H9 (cell line): ENCODE results near the gene DIP2C. TPM values are rescaled to one million over a fixed set of nuclear protein-coding genes. Genes with fewer than 3 reads are reported as not detected.

Source experiments
- DNase-seq: peaks from one replicate; pipeline ENCODE4 v3.0.0-alpha.2; 2017
- H2AFZ ChIP-seq: one replicate; pipeline ENCODE4 v1.6.1; 2013; ENCODE audit warnings: mild to moderate bottlenecking, low read length, control low read depth, moderate library complexity
- H2AK5ac ChIP-seq: 2 replicates; pipeline ENCODE4 v1.6.1; 2013; ENCODE audit warnings: low read length, control low read depth, mixed read lengths; ENCODE audit not compliant: insufficient read length
- H2BK120ac ChIP-seq: one replicate; pipeline ENCODE4 v1.6.1; 2013; ENCODE audit warnings: low read depth, mild to moderate bottlenecking, low read length, control low read depth, inconsistent platforms; ENCODE audit not compliant: poor library complexity, severe bottlenecking
- H2BK12ac ChIP-seq: 2 replicates; pipeline ENCODE4 v1.6.1; 2013; ENCODE audit warnings: low read length, control low read depth, mixed read lengths, low read depth; ENCODE audit not compliant: insufficient read length
- H2BK15ac ChIP-seq: 2 replicates; pipeline ENCODE4 v1.6.1; 2013; ENCODE audit warnings: low read depth, low read length, control low read depth
- H2BK20ac ChIP-seq: one replicate; pipeline ENCODE4 v1.6.1; 2013; ENCODE audit warnings: low read depth, mild to moderate bottlenecking, low read length, control low read depth, inconsistent platforms; ENCODE audit not compliant: poor library complexity, severe bottlenecking
- H2BK5ac ChIP-seq: 2 replicates; pipeline ENCODE4 v1.6.1; 2013; ENCODE audit warnings: low read length, control low read depth, mixed read lengths; ENCODE audit not compliant: insufficient read length
- H3K14ac ChIP-seq: 2 replicates; pipeline ENCODE4 v1.6.1; 2013; ENCODE audit warnings: low read length, control low read depth; ENCODE audit not compliant: insufficient read depth
- H3K18ac ChIP-seq: 2 replicates; pipeline ENCODE4 v1.6.1; 2013; ENCODE audit warnings: low read depth, mild to moderate bottlenecking, mixed read lengths, low read length, control low read depth; ENCODE audit not compliant: insufficient read length
- H3K23ac ChIP-seq: 2 replicates; pipeline ENCODE4 v1.6.1; 2013; ENCODE audit warnings: low read length, control low read depth, mixed read lengths, low read depth; ENCODE audit not compliant: insufficient read length
- H3K23me2 ChIP-seq: 2 replicates; pipeline ENCODE4 v1.6.1; 2013; ENCODE audit warnings: low read depth, mild to moderate bottlenecking, mixed read lengths, low read length, control low read depth; ENCODE audit not compliant: insufficient read length, poor library complexity, severe bottlenecking
- H3K27ac ChIP-seq: 2 replicates; pipeline ENCODE4 v1.5.1; 2013; ENCODE audit warnings: low read length, control low read depth, mixed read lengths, low read depth; ENCODE audit not compliant: insufficient read length
- H3K27me3 ChIP-seq: 2 replicates; pipeline ENCODE4 v1.6.1; 2013; ENCODE audit warnings: low read length, control low read depth, inconsistent platforms; ENCODE audit not compliant: insufficient read depth
- H3K4ac ChIP-seq: 2 replicates; pipeline ENCODE4 v1.6.1; 2013; ENCODE audit warnings: low read depth, mild to moderate bottlenecking, control low read depth, inconsistent platforms, low read length, moderate library complexity
- H3K4me1 ChIP-seq: 2 replicates; pipeline ENCODE4 v1.6.1; 2013; ENCODE audit warnings: low read length, control low read depth, inconsistent platforms; ENCODE audit not compliant: insufficient read depth
- H3K4me2 ChIP-seq: 2 replicates; pipeline ENCODE4 v1.6.1; 2013; ENCODE audit warnings: low read length, control low read depth, mixed read lengths; ENCODE audit not compliant: insufficient read length, insufficient read depth
- H3K56ac ChIP-seq: 2 replicates; pipeline ENCODE4 v1.6.1; 2013; ENCODE audit warnings: low read depth, mild to moderate bottlenecking, mixed read lengths, low read length, control low read depth; ENCODE audit not compliant: insufficient read length
- H3K79me1 ChIP-seq: 2 replicates; pipeline ENCODE4 v1.6.1; 2013; ENCODE audit warnings: low read depth, mild to moderate bottlenecking, moderate library complexity, low read length, control low read depth, inconsistent platforms; ENCODE audit not compliant: insufficient read depth, poor library complexity, severe bottlenecking
- H3K79me2 ChIP-seq: 2 replicates; pipeline ENCODE4 v1.6.1; 2013; ENCODE audit warnings: low read length, control low read depth, inconsistent platforms; ENCODE audit not compliant: insufficient read depth
- H3K9ac ChIP-seq: 2 replicates; pipeline ENCODE4 v1.6.1; 2013; ENCODE audit warnings: low read length, control low read depth, mixed read lengths; ENCODE audit not compliant: insufficient read length; ENCODE audit errors: extremely low read depth
- H3K9me3 ChIP-seq: one replicate; pipeline ENCODE4 v1.6.1; 2013; ENCODE audit warnings: low read depth, low read length, inconsistent platforms; ENCODE audit not compliant: control insufficient read depth
- H3T11ph ChIP-seq: one replicate; pipeline ENCODE4 v1.6.1; 2013; ENCODE audit warnings: mild to moderate bottlenecking, low read length, control low read depth, inconsistent platforms
- H4K20me1 ChIP-seq: one replicate; pipeline ENCODE4 v1.6.1; 2013; ENCODE audit not compliant: control insufficient read depth, insufficient read length, insufficient read depth
- H4K5ac ChIP-seq: 2 replicates; pipeline ENCODE4 v1.6.1; 2013; ENCODE audit warnings: low read depth, mild to moderate bottlenecking, mixed read lengths, low read length, control low read depth; ENCODE audit not compliant: insufficient read length
- H4K8ac ChIP-seq: replicated peaks from 2 replicates; pipeline ENCODE4 v1.6.1; 2013; ENCODE audit warnings: low read length, control low read depth, mixed read lengths, low read depth; ENCODE audit not compliant: insufficient read length
- H4K91ac ChIP-seq: 2 replicates; pipeline ENCODE4 v1.6.1; 2013; ENCODE audit warnings: low read depth, mild to moderate bottlenecking, moderate library complexity, mixed read lengths, low read length, control low read depth; ENCODE audit not compliant: insufficient read length
- H3K27ac Mint-ChIP-seq, 3 experiments: 2 replicates in 2 of 3; 3 replicates in 1 of 3; pipeline ENCODE4 v1.8.0; 2020 to 2021; ENCODE audit warnings: mixed read lengths in 3 of 3, mild to moderate bottlenecking in 1 of 3, moderate library complexity in 1 of 3
- H3K27me3 Mint-ChIP-seq: 2 replicates; pipeline ENCODE4 v1.8.0; 2021; ENCODE audit warnings: low read depth, mild to moderate bottlenecking, moderate library complexity, mixed read lengths
- H3K36me3 Mint-ChIP-seq, 3 experiments: 2 replicates in 2 of 3; 3 replicates in 1 of 3; pipeline ENCODE4 v1.8.0; 2020 to 2021; ENCODE audit warnings: low read depth in 3 of 3, mixed read lengths in 3 of 3; ENCODE audit not compliant: insufficient read depth in 1 of 3
- H3K4me1 Mint-ChIP-seq, 2 experiments: 2 replicates each; pipeline ENCODE4 v1.8.0; 2020; ENCODE audit warnings: mixed read lengths in 2 of 2
- H3K4me3 Mint-ChIP-seq, 2 experiments: 2 replicates in 1 of 2; 3 replicates in 1 of 2; pipeline ENCODE4 v1.8.0; 2020 to 2021; ENCODE audit warnings: mild to moderate bottlenecking in 2 of 2, mixed read lengths in 2 of 2, moderate library complexity in 1 of 2
- H3K9me3 Mint-ChIP-seq, 2 experiments: 2 replicates in 1 of 2; 3 replicates in 1 of 2; pipeline ENCODE4 v1.8.0; 2020; ENCODE audit warnings: mild to moderate bottlenecking in 2 of 2, mixed read lengths in 2 of 2, moderate library complexity in 1 of 2
- CTCF ChIP-seq: fragments of 200-600 bp; sonication (generic); conservative IDR thresholded peaks from 3 replicates; pipeline ENCODE4 v1.8.0; 2021; ENCODE audit warnings: antibody characterized with exemption, mild to moderate bottlenecking
- WGBS: extraction: QIAGEN DNeasy Blood & Tissue Kit; methylation state at CpG from one replicate; pipeline ENCODE4 v1.1.7; 2013; ENCODE audit warnings: missing lambda C conversion rate, low lambda C conversion rate, mixed read lengths; ENCODE audit not compliant: insufficient read length; ENCODE audit errors: extremely low coverage; 5-methylcytosine and 5-hydroxymethylcytosine counted together
- total RNA-seq: library from RNA; stranded (reverse); gene quantifications from 2 replicates; pipeline ENCODE4 v1.2.1, GENCODE V29; 2021

DIP2C gene
- total RNA-seq, 1 experiment from 2014 or later, result 7.9 TPM

- Histone ChIP-seq H4K5ac (no peak overlapping the region), H3K9ac (no peak overlapping the region), H3K14ac (no peak overlapping the region), H4K20me1 (no peaks in the 10 kb centered on the region), H3T11ph (no peak overlapping the region), H3K4ac (no peak overlapping the region), H3K27me3 (no peaks in the 10 kb centered on the region), H3K9me3 (no peaks in the 10 kb centered on the region), H2BK120ac (no peak overlapping the region), H2BK5ac (no peak overlapping the region), H3K79me2 (no peaks in the 10 kb centered on the region), H3K56ac (no peak overlapping the region), H2BK15ac (no peak overlapping the region), H3K4me2 (no peak overlapping the region), H3K23ac (no peak overlapping the region), H3K23me2 (no peaks in the 10 kb centered on the region), H2AFZ (no peak overlapping the region), H3K18ac (no peak overlapping the region), H3K79me1 (no peaks in the 10 kb centered on the region), H2AK5ac (no peak overlapping the region), H4K91ac (no peak overlapping the region), H2BK12ac (no peak overlapping the region), H3K4me1 (no peaks in the 10 kb centered on the region), H4K8ac (no peak overlapping the region), H2BK20ac (no peak overlapping the region), H3K27ac (no peak overlapping the region)
- Mint-ChIP-seq H3K27me3 (no peaks in the 10 kb centered on the region), H3K4me1 (no peaks in the 10 kb centered on the region), H3K27ac (peak overlapping the region in 1 of 3 experiments; percentile 17; a peak in 1 of 7 replicates), H3K9me3 (peaks cover 0 to 2% of the 10 kb centered on the region in 2 experiments; a peak in 1 of 5 replicates), H3K36me3 (peaks cover 19 to 26% (median 23%) of the 10 kb centered on the region in 3 experiments), H3K4me3 (no peak overlapping the region)
- no peak for TF ChIP-seq CTCF
- no peak for DNase-seq
- no CpG with 5 or more reads among the region's 11 CpGs for WGBS
These were observed 348.8 kb downstream of the DIP2C start for GRCh38 chr10:340646-341045.
